ENCODE data around the gene F5. TPM values are rescaled to one million over a fixed set of nuclear protein-coding genes. Genes with fewer than 3 reads are reported as not detected.

F5 gene
- total RNA-seq, 1 experiment from 2014 or later = not detected

GRCh38 chr1:169631249-169631648, 45.0 kb upstream of the F5 start:
- BruUV-seq (replicated peaks) = no TSS peak
- intact Hi-C loops (cut with micrococcal nuclease; ENCODE audit: unreplicated experiment) = no loop called here
- no peak for DNase-seq (ENCODE audit: low spot score)
- POLR2A ChIA-PET (ENCODE audit: low non-redundant PET) = no interaction called here
- H3K4me1 ChIP-seq (ENCODE audit: insufficient read depth, low read length, poor library complexity, severe bottlenecking) = no peaks in the 10 kb centered on the region
- no peaks in the 10 kb centered on the region for H3K36me3 ChIP-seq (ENCODE audit: insufficient read depth, low read length, poor library complexity, severe bottlenecking)
- no peak overlapping the region for H3K27ac ChIP-seq (ENCODE audit: low read depth, low read length, poor library complexity, severe bottlenecking)
- TF ChIP-seq EZH2 (IDR thresholded peaks at IDR 0.05; ENCODE audit: borderline replicate concordance, low read depth, low read length, poor library complexity, severe bottlenecking) (no peak), CTCF (conservative IDR thresholded peaks at IDR 0.05; ENCODE audit: low read depth, low read length) (no peak)
- peaks cover 16% of the 10 kb centered on the region for H3K27me3 ChIP-seq (replicated peaks; ENCODE audit: insufficient read depth, low read depth, low read length, poor library complexity)
- H3K4me3 ChIP-seq (ENCODE audit: low read depth, low read length, poor library complexity, severe bottlenecking) = no peak overlapping the region
- CTCF ChIA-PET = no interaction called here
- peaks cover 21% of the 10 kb centered on the region for H3K9me3 ChIP-seq (ENCODE audit: low read depth, low read length, poor library complexity, severe bottlenecking)

GRCh38 chr1:169630006-169630405, 43.7 kb upstream of the F5 start, which contains the start of gene SELP:
TSS of gene SELP (minus strand) at chr1:169630124. CDS start at chr1:169630074, 50 bp downstream.
- intact Hi-C loops (cut with micrococcal nuclease; ENCODE audit: unreplicated experiment) = no loop called here
- H3K4me1 ChIP-seq (ENCODE audit: insufficient read depth, low read length, poor library complexity, severe bottlenecking) = no peaks in the 10 kb centered on the region
- H3K27ac ChIP-seq (ENCODE audit: low read depth, low read length, poor library complexity, severe bottlenecking) = no peak within 1 kb of the TSS
- H3K9me3 ChIP-seq (ENCODE audit: low read depth, low read length, poor library complexity, severe bottlenecking) = peaks cover 11% of the 10 kb centered on the region
- BruUV-seq (replicated peaks) = no TSS peak
- ChIA-PET CTCF (no interaction called here), POLR2A (ENCODE audit: low non-redundant PET) (no interaction called here)
- no peak for DNase-seq (ENCODE audit: low spot score)
- H3K36me3 ChIP-seq (ENCODE audit: insufficient read depth, low read length, poor library complexity, severe bottlenecking) = no peaks in the 10 kb centered on the region
- TF ChIP-seq EZH2 (IDR thresholded peaks at IDR 0.05; ENCODE audit: borderline replicate concordance, low read depth, low read length, poor library complexity, severe bottlenecking) (no peak), CTCF (conservative IDR thresholded peaks at IDR 0.05; ENCODE audit: low read depth, low read length) (no peak)
- peaks cover 22% of the 10 kb centered on the region for H3K27me3 ChIP-seq (replicated peaks; ENCODE audit: insufficient read depth, low read depth, low read length, poor library complexity)
- H3K4me3 ChIP-seq (ENCODE audit: low read depth, low read length, poor library complexity, severe bottlenecking) = no peak within 1 kb of the TSS

- Histone ChIP-seq H3K4me1 (ENCODE audit: insufficient read depth, low read length, poor library complexity, severe bottlenecking) (no peaks in the 10 kb centered on the region), H3K4me3 (ENCODE audit: low read depth, low read length, poor library complexity, severe bottlenecking) (no peak overlapping the region), H3K27ac (ENCODE audit: low read depth, low read length, poor library complexity, severe bottlenecking) (no peak overlapping the region), H3K27me3 (replicated peaks; ENCODE audit: insufficient read depth, low read depth, low read length, poor library complexity) (peaks cover 47% of the 10 kb centered on the region), H3K9me3 (ENCODE audit: low read depth, low read length, poor library complexity, severe bottlenecking) (no peaks in the 10 kb centered on the region), H3K36me3 (ENCODE audit: insufficient read depth, low read length, poor library complexity, severe bottlenecking) (no peaks in the 10 kb centered on the region)
- no peak for DNase-seq (ENCODE audit: low spot score)
- TF ChIP-seq EZH2 (IDR thresholded peaks at IDR 0.05; ENCODE audit: borderline replicate concordance, low read depth, low read length, poor library complexity, severe bottlenecking) (no peak), CTCF (conservative IDR thresholded peaks at IDR 0.05; ENCODE audit: low read depth, low read length) (no peak)
- ChIA-PET POLR2A (ENCODE audit: low non-redundant PET) (no interaction called here), CTCF (no interaction called here)
- BruUV-seq (replicated peaks) = no TSS peak
- intact Hi-C loops (cut with micrococcal nuclease; ENCODE audit: unreplicated experiment) = no loop called here
Observed at GRCh38 chr1:169624912-169625311, 38.6 kb upstream of the F5 start.

Measured in A673 (cell line).